Stimulated activated CD8-positive, alpha-beta memory T cell treated with anti-CD3 and anti-CD28 coated beads, Interleukin-2, amount 100 ng/mL, for 1 hour (primary cell): Measurements from ENCODE around the gene GTPBP3.
A peak's percentile ranks its signal among the peaks of the same experiment; 100 is the strongest.
"Not testable (repeated sequence)": the region's sequence is repeated elsewhere in the genome, so short reads cannot be mapped to it uniquely, and the experiment has no call there.

ENCODE experiments used
- DNase-seq, 2 donors: peaks; one replicate each; pipeline ENCODE4 v3.0.0-alpha.2; 2020; ENCODE audit warnings: low read depth in 2 of 2

Gene GTPBP3

DNA sequence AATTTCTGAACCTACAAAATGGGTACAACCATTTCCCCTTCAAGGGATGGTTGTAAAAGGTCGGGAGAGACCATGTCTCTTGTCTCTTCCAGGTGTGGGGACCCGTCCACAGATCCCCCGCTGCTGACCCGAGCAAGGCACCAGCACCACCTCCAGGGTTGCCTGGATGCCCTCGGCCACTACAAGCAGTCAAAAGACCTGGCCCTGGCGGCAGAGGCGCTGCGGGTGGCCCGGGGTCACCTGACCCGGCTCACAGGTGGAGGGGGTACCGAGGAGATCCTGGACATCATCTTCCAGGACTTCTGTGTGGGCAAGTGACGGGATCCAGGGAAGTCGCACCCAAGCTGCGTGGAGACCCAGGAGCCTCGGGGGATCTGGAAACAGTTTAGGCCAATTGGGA is 4.0 kb downstream of the GTPBP3 start:
- no peak for DNase-seq

DNA sequence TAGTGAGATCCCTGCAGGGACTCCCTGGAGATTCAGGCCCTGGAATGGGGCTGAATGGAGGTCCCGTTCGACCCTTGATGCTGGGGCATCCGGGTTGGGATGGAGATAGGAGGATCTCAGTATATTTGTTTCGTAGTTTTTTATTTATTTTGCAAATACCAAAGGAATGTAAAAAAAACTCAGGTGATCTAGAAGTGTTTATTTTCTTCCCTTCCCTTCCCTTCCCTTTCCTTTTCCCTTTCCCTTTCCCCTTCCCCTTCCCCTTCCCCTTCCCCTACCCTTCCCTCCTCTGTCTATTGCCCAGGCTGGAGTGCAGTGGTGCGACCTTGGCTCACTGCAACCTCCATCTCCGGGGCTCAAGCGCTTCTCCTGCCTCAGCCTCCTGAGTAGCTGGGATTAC is 4.5 kb downstream of the GTPBP3 start:
- DNase-seq: no peak

DNA sequence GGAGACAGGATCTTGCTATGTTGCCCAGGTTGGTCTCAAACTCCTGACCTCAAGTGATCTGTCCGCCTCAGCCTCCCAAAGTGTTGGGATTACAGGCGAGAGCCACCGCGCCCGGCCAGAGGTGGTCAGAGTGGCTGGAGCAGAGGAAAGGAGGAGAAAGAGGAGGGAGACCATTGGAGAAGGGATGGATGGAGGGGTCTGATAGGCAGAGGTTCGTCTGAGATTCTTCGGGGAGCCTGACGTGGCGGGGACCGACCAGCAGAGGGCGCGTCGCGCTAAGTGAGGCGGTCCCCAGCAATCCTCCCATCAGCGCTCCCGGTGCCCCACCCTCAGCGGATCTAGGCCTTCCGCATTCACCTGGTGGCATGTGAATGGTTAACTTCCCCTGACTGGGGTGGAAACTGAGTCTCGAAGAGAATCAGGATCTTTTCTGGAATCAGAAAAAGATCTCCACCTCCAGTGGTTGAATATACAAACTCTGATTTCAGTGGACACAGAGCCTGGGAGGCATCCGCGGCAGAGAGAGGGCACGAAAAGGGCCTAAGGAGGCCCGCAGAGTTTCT is 8.8 kb downstream of the GTPBP3 start:
- peak; percentile 54 to 62 for DNase-seq

DNA sequence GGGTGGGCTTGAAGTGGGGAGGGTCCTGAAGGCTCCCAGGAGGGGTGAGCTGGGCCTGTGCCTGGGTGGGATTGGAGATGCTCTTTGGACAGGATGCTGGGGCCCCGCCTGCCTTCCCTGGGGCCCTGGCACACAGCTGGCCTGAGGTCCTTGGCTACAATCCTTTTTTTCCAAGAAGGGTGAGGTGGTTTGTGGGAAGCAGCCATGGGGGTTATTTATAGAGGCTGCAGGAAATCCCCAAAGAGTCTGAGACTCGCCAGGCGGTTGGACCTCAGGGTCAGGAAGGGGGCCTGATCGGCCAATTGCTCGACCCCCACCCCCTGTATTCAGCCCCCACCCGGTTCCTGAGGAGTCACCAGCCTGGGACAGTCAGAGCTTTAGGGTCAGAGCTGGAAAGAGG is 10.0 kb downstream of the GTPBP3 start:
- DNase-seq: no peak

DNA sequence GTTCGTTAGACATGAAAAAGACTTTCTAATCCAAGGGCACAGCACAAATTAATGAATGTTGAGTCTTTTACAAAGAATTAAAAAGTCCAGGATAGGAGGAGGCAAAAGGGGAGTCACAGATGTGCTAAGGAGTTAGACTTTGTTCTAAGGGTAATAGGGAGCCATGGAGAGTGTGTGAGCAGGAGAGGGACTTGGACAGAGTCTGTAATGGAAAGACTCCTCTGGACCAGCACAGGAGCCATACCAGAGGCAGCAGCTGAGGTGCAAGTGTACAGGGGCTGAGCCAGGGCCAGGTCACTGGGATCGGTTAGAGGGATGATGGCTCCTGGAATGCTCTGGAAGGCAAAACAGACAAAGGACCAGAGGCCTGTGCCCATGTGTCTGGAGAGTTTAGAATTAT is 10.5 kb downstream of the GTPBP3 start:
- no peak for DNase-seq

DNA sequence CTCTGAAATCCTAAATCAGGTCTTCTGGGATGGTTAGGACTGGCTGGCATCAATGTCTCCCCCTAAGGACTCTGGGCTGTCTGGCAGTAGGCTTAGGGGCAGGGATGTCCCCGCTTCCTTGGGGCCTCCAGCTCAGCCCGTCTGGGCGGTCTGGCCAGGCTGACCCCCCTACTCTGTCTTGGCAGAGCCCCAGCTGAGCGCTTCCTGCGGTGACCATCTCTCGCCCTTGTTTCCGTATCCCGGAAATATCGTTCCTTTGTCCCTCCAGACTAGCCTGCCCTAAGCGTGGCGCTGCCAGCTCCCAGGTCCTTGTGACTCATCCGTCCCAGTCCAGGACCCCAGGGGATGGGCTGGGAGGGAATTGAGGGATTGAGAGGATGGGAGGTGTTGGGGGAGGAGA is 11.3 kb downstream of the GTPBP3 start:
- no peak for DNase-seq

DNA sequence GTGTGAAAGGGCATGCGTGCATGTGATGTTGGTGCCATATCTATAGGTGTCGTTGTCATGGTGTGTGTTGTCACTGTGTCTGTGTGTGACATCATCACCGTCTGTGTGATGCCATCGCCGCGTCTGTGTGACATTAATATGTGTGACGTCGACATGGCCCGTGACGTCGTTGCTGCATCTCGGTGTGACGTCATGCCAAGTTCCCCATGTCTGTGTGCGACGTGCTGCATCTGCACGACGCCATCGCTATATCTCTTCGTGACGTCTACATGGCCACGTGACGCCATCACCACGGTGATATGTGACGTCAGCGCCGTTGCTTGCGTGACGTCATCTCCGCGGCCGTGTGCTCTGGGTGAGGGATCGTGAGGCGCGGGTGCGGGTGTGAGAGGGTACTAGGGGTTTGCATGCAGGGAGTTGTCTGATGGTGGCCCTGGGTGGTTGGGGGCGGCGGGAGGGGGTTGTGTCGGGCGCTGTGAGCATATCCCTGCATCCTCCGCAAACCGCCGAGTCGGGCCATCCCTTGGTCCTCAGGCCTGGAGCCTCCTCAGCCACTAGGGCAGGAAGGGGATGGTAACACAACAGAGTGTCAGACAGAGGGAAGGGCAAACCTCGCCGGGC is 14.6 kb downstream of the GTPBP3 start:
- DNase-seq: no peak

DNA sequence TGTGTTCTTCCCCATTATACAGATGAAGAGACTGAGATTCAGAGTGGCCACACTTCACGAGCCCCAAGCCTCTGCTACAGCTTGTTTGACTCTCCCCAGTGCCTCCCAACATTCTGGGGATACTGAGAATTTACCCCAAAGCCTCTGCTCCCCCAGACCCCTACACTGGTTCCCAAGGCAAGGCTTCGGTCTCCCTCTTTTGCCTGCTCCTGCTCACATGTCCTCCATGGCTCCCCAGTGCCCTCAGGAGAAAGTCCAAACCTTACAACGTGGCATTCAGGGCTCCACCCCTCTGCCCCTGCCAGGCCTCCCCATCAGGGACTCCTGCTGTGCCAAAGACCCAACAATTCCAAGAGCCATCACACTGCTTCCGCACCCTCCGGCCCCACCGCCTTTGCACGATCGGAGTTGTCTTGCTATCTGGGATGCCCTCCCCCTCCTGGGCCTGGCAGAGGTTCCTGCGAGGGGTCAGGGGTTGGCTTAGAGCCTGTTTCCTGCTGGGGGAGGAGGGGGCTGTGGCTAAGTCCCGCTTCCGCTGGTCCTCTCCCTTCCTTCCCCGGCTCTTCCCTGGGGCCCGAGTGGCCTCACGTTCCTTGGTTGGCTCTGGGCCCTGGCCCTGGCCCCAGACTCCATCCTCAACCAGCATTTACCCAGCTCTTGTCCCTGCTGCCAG is 15.4 kb downstream of the GTPBP3 start:
- no peak for DNase-seq

DNA sequence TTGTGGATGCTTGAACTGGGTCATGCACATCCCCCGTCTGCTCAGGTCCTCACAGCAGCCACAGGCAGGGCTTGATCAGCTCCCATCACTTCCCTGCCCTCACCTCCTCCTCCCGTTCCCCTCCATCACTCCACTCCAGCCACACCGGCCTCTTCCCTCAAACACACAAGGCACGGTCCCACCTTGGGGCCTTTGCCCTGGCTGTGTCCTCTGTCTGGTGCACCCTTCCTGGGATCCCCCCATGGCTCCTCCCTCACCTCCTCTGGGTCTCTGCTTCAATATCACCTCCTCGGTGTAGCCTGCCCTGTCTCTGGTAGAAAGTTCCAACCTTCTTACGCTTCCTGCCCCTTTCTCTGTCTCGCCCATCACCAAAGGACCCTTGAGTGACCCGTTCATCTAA is 16.0 kb downstream of the GTPBP3 start:
- DNase-seq: no peak

DNA sequence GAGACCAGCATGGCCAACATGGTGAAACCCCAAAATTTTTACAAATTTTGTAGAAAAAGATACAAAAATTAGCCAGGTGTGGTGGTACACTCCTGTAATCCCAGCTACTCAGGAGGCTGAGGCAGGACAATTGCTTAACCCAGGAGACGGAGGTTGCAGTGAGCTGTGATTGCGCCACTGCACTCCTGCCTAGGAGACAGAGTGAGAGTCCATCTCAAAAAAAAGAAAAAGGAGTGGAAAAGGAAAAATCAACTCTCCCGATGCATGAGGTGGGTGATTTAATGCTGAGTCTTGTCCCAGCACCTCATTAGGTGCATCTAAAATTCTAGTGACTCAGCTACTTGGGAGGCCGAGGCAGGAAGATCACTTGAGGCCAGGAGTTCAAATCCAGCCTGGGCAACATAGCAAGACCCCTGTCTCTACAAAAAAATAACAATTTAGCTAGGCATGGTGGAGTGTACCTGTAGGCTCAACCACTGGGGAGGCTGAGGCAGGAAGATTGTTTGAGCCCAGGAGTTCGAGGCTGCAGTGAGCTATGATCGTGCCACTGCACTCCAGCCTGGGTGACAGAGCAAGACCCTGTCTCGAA is 19.8 kb downstream of the GTPBP3 start:
- DNase-seq: no peak

DNA sequence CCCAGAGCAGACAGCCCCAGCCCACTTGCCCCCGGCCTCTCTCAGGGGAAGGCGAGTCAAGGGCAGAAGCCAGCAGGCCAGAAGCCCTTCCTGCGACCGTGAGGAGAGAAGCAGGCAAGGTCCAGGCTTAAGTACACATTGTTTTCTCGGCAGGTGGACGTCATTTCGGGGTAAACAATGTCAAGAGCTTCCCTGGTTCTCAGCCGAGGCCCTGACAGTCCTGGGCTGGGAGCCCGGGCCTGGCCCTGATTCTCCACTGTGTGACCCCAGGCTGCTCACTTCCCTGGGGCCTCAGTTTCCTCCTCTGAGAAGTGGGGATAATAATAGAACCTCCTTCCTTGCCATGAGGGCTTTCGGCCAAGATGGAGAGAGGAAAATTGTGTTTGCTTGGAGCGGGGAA is 20.4 kb downstream of the GTPBP3 start:
- no peak for DNase-seq

DNA sequence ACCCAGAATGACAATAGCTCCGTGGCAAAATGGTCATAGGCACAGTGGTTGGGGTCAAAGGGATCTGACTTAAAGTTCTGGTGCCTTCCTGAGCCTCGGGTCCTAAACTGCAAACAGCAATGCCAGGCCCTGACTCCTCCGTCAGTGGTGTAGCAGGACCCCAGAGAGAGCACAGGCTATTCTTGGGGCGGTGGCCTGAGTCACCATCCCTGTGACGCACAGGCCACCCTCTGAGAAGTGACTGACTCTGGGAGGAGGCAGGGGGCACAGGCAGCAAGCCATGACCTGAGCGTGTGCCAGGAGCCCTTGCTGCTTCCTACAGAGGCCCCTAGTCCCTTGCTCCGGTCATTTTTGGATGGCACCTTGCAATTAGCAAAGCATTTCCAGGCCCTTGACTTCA is 21.0 kb downstream of the GTPBP3 start:
- DNase-seq: no peak

DNA sequence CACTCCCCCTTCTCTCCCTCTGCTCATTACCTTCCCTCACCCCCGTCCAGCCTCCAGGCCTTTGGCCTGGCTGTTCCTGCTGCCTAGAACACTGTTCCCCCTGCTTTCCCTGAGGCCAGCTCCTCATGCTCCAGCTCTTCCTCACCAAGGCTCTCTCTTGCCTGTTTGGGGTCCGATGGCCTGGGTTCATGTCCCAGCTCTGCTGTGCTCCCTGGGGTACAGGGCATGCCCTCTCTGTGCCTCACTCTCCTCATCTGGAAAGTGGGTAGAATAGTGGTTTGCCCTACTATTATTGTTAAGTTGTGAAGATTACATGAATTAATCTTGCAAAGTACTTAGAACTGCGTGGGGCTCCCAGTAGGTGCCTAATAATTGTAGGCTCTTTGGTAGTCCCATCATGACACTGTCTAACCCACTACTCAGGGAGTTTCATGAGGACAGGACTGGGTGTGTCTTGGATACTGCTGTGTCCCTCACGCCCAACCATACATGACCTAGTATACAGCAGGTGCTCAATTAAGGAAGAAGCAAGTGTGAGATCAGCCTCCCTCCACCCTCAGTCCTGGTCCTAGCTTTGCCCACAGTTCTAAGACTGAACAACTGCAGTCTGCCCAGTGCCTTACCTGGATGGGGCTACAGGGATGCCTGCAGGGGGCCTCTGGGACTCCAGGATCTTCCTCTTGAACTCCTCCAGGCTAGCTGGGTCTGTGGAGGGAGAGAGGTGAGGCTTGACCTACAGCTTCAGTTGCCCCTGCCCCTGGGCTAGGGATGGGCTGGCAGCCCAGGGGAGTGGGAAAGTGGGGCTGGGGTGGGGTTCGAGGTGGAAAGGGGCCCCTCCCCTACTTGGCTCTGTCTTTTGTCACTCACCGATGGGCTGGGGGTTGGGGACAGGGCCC is 22.8 kb downstream of the GTPBP3 start:
- DNase-seq: no peak

DNA sequence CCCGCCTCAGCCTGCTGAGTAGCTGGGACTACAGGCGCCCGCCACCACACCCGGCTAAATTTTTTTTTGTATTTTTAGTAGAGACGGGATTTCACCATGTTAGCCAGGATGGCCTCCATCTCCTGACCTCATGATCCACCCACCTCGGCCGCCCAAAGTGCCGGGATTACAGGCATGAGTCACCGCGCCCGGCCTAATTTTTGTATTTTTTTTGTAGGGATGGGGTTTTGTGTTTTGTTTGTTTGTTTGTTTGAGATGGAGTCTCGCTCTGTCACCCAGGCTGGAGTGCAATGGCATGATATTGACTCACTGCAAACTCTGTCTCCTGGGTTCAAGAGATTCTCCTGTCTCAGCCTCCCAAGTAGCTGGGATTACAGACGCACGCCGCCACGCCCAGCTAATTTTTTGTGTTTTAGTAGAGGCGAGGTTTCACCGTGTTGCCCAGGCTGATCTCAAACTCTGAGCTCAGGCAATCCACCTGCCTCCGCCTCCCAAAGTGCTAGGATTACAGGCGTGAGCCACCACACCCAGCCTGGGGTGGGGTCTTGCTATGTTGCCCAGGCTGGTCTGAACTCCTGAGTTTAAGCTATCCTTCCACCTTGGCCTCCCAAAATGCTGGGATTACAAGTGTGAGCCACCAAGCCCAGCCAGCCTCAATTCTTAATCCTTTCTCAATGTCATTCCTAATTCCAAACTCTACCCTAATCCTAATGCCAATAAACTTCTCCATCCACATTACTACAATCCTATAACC is 26.7 kb downstream of the GTPBP3 start:
- DNase-seq: not testable (repeated sequence)

DNA sequence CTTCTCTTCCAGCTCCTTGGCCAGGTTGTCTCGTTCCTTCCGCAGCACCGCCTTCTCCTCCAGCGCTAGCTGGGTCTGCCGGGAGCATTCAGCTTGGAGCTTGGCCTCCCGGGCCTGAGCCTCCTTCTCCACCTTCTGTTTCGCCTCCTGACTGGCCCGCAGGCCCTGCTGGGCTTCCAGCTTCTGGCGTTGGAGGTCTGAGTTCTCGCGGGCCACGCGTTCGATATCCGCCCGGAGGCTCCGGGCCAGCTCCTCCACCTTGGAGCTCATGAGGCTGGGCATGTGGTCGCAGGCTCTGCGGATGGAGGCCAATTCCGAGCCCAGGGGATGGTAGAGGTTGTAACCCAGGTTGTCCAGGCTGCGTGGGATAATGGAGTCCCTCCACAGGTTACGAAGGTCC is 28.0 kb downstream of the GTPBP3 start:
- DNase-seq: no peak

DNA sequence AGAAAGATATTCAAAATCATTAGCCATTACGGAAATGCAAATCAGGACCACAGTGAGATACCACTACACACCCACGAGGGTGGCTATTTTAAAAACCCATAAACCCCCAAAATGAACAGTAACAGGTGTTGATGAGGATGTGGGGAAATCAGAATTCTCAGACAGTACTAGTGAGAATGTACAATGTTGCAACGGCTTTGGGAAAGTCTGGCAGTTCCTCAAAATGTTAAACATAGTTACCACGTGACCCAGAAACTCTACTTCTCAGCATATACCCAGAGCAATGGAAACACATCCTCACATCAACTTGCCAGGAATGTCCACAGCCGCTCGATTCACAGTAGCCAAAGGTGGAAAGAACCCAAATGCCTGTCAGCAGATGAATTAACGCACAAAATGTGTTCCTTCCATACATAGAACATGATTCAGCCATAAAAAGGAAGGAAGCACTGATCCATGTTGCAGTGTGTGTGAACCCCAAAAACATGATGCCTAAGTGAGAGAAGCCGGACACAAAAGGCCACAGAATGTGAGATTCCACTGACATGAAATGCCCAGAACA is 32.8 kb downstream of the GTPBP3 start:
- DNase-seq: no peak

DNA sequence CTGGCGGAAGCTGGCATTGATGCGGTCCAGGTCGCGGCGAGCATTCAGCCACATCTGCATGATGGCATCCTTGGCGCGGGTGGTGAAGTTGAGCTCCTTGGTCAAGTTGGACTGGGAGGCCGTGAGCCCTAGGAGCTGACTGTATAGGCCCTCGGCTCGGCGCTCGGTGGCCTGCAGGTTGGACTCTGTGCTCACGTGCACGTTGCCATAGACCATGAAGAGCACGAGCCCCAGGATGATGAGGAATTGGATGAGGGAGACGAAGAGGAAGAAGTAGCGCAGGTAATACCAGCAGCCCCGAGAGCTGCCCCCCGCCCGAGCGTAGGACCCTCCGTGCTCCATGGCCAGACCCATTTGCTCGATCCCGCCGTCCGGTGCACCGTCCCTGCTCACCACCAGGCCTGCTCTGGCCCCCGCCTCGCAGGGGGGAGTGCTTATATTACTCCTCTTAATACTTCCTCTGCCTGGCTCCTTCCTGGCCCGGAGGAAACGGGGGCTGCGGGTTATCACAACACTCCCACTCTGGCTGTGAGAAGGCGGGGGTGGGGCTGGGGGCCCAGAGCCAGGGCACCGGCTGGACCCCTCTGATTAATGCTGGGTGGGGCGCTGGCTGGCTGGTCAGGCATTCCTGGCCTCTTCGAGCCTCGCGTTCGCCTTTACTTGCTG is 39.7 kb downstream of the GTPBP3 start, which contains the start of gene PLVAP:
Gene PLVAP (minus strand): TSS at position 408 of the 666 bp plus-strand sequence. CDS start 54 bp downstream, at position 354.
- DNase-seq: no peak

DNA sequence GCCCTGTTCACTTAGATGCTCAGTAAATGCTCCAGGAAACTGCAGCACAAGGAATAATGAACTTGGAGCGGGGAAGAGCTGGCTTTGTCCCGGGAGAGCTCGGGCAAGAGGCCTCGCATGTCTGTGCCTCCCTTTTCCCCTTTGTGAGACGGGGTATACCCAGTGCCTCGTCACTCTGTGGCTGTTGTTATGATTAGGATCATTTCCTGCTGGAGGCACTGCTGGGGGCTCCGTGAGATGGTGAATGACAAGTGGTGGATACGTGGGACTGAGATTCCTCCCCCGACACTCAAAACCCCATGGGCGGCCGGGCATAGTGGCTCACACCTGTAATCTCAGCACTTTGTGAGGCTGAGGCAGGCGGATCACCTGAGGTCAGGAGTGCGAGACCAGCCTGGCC is 40.9 kb downstream of the GTPBP3 start:
- DNase-seq: no peak

DNA sequence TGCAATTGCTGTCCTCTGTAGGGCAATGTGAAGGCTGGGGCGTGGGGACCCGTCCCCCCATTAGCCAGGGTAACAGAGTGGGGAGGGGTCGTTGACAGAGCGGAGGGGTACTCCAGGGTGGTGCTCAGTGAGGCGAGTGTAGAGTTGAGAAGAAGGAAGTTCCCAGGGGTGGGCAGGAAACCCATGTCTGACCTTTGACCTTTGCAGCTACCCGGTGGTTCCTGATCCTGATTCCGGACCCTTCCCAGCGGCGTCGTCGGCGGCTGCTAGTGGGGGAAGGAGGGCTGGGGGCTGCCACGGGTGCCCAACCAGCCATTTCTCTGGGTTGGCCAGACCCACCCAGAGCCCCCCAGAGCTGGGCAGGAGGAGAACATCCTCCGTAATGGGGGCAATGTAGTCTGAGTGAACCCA is 41.9 kb downstream of the GTPBP3 start:
- no peak for DNase-seq

DNA sequence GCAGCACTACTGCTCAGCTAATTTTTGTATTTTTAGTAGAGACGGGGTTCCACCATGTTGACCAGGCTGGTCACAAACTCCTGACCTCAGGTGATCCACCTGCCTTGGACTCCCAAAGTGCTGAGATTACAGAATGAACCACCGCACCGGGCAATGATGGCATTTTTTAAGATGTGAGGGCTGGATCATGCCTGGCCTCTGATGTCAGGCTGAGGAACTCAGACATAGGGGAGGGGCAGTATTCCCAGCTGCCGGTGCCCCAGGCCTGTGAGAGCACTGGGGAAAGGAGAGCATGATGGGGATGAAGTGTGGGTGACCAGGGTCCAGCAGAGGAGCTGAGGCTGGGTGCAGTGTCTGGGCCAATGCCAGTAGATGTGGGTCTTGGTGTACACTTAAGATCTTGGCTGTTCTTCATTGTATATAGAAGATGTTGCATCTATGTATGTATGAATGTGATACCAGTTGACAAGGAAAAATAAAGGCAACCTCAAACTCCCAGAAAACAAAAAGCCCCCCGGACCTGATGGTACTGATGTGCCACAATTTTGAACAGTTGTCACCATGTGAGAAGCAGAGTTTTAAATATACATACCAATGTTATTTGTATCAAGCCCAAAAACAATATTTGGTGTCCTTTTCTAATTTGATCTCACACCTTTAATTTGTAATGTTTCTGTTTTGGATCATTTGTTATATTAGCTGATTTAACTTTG is 43.2 kb downstream of the GTPBP3 start:
- no peak for DNase-seq
